Type B pancreatic cell (in vitro differentiated cells): ENCODE data around the gene KAZN. TPM values are rescaled to one million over a fixed set of nuclear protein-coding genes. Genes with fewer than 3 reads are reported as not detected.

Source experiments
- DNase-seq: peaks from one replicate; pipeline ENCODE4 v3.0.0; 2021; ENCODE audit warnings: mixed read lengths; ENCODE audit not compliant: unreplicated experiment; ENCODE audit errors: extremely low spot score
- H3K27ac Mint-ChIP-seq: 2 replicates; pipeline ENCODE4 v1.8.0; 2021; ENCODE audit warnings: mild to moderate bottlenecking, mixed read lengths
- H3K27me3 Mint-ChIP-seq: 2 replicates; pipeline ENCODE4 v1.8.0; 2021; ENCODE audit warnings: mixed read lengths
- H3K36me3 Mint-ChIP-seq: 2 replicates; pipeline ENCODE4 v1.8.0; 2021; ENCODE audit warnings: mixed read lengths
- H3K4me1 Mint-ChIP-seq: one replicate; pipeline ENCODE4 v1.8.0; 2021; ENCODE audit warnings: mixed read lengths; ENCODE audit not compliant: unreplicated experiment
- H3K4me3 Mint-ChIP-seq: 2 replicates; pipeline ENCODE4 v1.8.0; 2021; ENCODE audit warnings: mild to moderate bottlenecking, mixed read lengths
- H3K9me3 Mint-ChIP-seq: 2 replicates; pipeline ENCODE4 v1.8.0; 2021; ENCODE audit warnings: mixed read lengths
- CTCF ChIP-seq: fragments of 200-600 bp; sonication (generic); conservative IDR thresholded peaks from 2 replicates; pipeline ENCODE4 v1.5.0; 2021; ENCODE audit warnings: antibody characterized with exemption, mild to moderate bottlenecking
- total RNA-seq: library from RNA; stranded (reverse); gene quantifications from 2 replicates; pipeline ENCODE4 v1.2.1, GENCODE V29; 2021; ENCODE audit warnings: low replicate concordance

The KAZN gene
- total RNA-seq, 1 donor from 2014 or later = 33.7 TPM

GRCh38 chr1:15137809-15138208 is 539.3 kb downstream of the KAZN start:
- H3K27me3 Mint-ChIP-seq = peaks cover 3% of the 10 kb centered on the region
- H3K4me1 Mint-ChIP-seq = peaks cover 20% of the 10 kb centered on the region
- H3K36me3 Mint-ChIP-seq = peaks cover 3% of the 10 kb centered on the region
- no peak overlapping the region for H3K4me3 Mint-ChIP-seq
- H3K9me3 Mint-ChIP-seq = peaks cover 4% of the 10 kb centered on the region
- no peak overlapping the region for H3K27ac Mint-ChIP-seq
- no peak for DNase-seq
- no peak for TF ChIP-seq CTCF

GRCh38 chr1:15139654-15140350 is 541.3 kb downstream of the KAZN start:
- DNase-seq = no peak
- Mint-ChIP-seq H3K27me3 (peaks cover 3% of the 10 kb centered on the region), H3K9me3 (peaks cover 8% of the 10 kb centered on the region), H3K36me3 (no peaks in the 10 kb centered on the region), H3K27ac (peak overlapping the region; percentile 81), H3K4me1 (peaks cover 20% of the 10 kb centered on the region), H3K4me3 (peak overlapping the region; percentile 54)
- TF ChIP-seq CTCF = no peak

- DNase-seq = no peak
- H3K27me3 Mint-ChIP-seq = no peaks in the 10 kb centered on the region
- H3K36me3 Mint-ChIP-seq = no peaks in the 10 kb centered on the region
- peak; percentile 33 for TF ChIP-seq CTCF
- peaks cover 20% of the 10 kb centered on the region for H3K4me1 Mint-ChIP-seq
- peak overlapping the region; percentile 30 for H3K27ac Mint-ChIP-seq
- H3K4me3 Mint-ChIP-seq = no peak overlapping the region
- peaks cover 8% of the 10 kb centered on the region for H3K9me3 Mint-ChIP-seq
These were observed 543.6 kb downstream of the KAZN start for GRCh38 chr1:15141935-15142539.

- no peak overlapping the region for H3K4me3 Mint-ChIP-seq
- H3K9me3 Mint-ChIP-seq = peaks cover 8% of the 10 kb centered on the region
- no peaks in the 10 kb centered on the region for H3K27me3 Mint-ChIP-seq
- no peak for TF ChIP-seq CTCF
- DNase-seq = no peak
- H3K4me1 Mint-ChIP-seq = peaks cover 16% of the 10 kb centered on the region
- H3K36me3 Mint-ChIP-seq = no peaks in the 10 kb centered on the region
- H3K27ac Mint-ChIP-seq = peak overlapping the region; percentile 44
These were observed 546.8 kb downstream of the KAZN start for GRCh38 chr1:15145327-15145726.

- no peaks in the 10 kb centered on the region for H3K36me3 Mint-ChIP-seq
- TF ChIP-seq CTCF = no peak
- H3K4me1 Mint-ChIP-seq = peaks cover 17% of the 10 kb centered on the region
These were observed 547.7 kb downstream of the KAZN start for GRCh38 chr1:15146142-15146680.

More at GRCh38 chr1:15146142-15146680, 547.7 kb downstream of the KAZN start:
- Mint-ChIP-seq H3K27me3 (peaks cover 4% of the 10 kb centered on the region), H3K4me3 (no peak overlapping the region), H3K9me3 (peaks cover 13% of the 10 kb centered on the region), H3K27ac (peak overlapping the region; percentile 10)
- no peak for DNase-seq
